GM18511 (cell line): ENCODE measurements around the gene NKTR.

ENCODE experiments used
- ATAC-seq: cut with Tn5 transposase; IDR thresholded peaks from one replicate; pipeline ENCODE4 v1.9.1; 2021; ENCODE audit warnings: mild to moderate bottlenecking, moderate library complexity; ENCODE audit not compliant: unreplicated experiment

NKTR gene

DNA sequence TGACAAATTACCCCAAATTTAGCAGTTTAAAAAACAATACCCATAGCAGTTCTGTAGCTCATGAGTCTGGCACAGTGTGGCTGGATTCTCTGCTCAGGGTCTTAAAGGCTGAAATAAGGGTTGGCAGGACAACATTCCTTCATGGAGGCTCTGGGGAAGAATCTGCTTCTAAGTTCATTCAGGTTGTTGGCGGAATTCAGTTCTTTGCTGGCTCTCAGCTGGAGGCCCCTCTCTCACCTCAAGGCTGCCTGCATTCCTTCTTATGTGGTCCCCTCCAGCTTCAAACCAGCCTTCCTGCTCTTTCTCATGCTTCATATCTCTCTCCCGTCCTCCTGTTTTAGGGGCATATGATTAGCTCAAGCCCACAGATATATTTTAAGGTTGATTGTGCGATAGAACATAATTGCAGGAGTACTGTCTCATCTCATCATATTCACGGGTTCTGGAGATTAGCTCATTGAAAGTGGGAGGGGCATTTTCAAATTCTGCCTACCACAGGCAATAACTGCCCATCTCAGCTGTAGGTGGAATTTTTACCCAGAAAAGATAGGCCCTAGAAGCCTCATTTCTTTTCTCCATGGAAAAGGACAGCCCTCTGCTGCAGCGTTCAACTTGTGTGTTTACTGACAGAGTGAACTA lies 47.5 kb downstream of the NKTR start:
- no peak for ATAC-seq

DNA sequence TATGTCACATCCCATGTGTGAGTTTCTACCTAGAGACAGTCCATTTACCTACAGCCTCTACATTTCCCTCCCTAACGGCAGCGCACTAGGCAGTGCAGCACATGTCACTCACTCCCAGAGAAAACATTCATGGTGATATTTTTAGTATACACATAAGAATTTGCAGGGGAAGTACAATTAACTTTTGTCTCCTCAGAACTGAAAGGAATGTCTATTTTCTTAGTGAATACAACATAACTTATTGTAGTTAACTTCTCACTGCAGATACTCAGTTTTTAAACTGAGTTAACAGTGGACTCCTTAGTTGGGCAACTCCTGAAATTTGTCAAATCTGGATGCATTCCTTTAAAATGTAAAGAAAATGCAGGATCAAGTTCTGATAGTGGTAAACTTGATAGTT lies 48.5 kb downstream of the NKTR start:
- ATAC-seq = no peak

DNA sequence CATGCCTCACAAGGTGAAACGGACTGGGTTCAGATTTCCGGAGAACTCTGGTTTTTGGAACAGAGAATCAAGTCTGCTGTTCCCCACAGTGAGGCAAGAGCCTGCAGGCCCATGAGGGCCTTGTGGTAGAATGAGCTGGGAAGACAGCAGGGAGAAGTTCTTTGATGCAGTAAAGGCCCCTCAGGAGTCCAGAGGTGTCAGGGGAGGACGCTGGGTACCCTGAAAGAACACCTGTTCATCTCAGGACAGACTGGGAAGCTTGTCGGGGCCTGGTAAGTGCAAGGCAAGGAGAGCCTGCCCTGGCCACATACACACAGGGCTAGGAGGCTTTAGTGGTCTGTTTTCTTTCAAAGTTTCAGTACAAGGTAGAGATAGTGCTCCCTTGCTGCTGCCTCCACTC lies 49.3 kb downstream of the NKTR start:
- no peak for ATAC-seq

DNA sequence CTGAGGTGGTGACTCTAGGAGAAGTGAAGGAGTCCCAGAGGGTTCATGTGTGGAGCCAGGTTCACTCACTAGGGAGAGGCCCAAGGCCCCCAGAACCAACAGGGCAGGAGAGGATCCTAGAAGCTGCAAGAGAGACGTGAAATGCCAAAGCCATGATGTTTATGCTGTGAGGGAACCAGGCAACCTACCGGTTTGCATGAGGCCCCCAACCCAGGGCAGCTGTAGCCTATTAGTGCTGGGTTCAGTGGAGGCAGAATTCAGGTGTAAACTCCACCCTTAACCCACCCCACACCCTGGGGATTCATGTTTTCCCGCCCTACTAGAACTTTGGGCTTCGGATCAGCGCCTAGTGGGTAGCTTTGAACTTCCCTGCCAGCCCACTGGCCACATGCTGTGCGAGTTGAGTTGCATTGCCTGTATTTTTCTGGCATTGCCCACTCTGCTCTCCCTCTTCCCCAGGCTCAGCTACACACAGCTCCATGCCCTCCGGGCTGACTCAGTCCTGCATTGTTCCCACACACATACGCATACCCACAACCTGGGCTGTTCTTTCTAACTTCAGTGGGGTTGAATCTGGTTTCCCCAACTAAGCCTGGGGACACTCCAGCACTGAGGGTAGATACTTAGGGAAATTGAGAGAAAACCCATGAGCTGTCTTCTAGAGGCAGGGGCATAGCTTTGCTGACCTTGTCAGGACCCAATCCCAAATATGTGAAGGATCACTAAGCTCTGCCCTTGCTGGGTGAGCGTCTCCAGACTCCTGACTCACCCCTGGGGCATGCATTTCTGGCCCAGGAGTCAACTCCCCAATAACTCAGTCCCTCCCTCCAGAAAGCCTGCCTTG lies 51.0 kb downstream of the NKTR start:
- no peak for ATAC-seq

DNA sequence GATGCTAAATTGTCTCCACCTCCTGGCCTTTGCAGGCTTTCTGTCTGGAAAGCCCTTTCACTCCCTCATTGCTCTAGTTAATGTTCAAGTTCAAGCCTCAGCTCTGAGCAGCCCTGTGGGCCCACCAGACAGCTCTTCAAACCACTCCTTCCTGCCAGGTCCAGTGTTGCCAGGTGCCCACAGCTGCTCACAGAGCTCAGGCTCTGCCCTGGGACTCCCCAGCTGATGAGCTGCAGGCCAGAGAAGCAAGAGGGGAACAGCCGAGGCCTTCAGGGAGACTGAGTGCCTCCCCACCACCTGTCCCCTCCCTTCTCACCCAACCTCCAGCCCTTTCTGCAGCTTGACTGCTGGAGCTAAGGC lies 51.7 kb downstream of the NKTR start:
- ATAC-seq = peak; percentile 29

DNA sequence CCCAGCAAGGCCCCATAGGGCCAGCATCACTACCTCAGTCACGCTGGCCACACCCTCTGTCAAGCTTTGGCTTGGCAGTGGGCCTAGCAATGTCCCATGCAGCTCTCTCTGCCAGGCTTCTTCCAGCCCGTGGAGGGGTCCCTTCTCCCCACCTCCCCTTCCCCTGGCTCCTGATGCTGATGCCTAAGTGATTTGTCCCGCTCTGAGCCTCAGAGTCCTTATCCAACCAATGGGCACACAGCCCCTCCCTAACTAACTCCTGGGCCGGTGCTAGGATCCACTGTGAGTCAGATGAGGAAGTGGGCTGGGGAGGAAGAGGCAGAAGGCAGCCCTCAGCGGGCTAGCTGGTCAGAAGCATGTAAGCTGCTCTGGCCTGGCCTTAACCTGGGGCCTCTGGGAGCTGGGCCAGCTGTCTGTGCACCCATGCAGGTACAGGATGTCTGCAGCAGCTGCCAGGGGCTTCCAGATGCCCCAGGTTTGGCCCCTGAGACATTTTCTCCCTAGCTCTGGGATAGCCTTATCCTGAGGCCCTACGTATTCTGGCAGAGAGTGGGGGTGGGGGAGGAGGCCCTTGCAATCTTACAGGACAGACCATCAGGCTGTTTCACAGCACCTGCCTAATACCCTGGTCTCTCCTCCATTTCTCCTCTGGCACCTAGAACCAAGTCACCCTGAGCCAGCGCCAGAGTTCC lies 52.3 kb downstream of the NKTR start:
- ATAC-seq = peak; percentile 82

DNA sequence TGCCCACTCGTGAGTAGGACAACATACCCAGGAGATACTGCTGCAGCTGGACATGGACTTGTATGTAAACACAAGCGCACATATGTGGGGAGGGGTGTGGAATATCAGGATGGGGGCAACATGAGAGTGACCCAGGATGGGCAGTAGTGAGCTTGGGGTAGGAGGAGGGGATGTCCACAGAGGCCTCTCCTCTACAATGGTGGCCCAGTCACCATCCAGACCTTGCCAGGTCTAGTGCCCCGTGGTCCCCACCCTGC lies 52.7 kb downstream of the NKTR start:
- ATAC-seq = no peak

DNA sequence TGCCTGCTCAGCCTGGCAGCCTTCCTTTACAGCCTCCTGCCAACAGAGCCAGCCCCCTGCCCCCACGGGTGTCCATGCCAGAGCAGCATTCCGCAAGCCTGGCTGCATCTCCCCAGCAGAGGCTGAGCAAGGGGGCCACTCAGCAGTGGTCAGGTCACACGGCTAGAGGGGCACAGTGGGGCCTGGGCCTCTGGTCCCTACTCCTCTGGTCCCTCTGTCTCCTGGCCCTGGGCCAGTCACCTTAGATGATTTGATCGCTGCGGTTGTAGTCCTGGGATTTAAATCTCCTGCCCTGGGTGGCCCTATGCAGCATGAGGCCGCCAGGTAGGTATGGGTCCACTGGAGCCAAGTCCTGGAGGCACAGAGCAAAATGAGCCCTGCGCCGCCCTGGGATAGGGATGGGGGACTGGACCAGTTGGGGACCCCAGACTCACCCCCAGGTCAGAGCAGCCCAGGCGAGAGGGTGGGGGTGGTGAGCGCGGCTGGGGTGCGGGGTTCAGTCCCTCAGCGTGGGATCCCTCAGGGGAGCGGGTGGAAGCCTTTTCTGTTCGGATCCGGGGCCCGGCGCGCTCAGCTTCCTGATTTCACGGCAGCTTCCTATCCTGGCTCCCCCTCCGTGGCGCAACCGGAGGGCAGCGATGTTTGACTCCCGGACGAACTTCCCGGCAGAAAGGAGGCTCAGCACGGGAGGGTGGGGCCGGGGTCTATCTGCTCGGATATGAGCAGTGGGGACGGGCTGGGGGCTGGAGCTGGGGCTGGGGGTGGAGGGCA lies 53.3 kb downstream of the NKTR start, which contains the start of gene ZBTB47:
ZBTB47 (plus strand) TSS at position 138 of the 771 bp plus-strand sequence. CDS start 4,659 bp downstream, outside the sequence.
- ATAC-seq = no peak

DNA sequence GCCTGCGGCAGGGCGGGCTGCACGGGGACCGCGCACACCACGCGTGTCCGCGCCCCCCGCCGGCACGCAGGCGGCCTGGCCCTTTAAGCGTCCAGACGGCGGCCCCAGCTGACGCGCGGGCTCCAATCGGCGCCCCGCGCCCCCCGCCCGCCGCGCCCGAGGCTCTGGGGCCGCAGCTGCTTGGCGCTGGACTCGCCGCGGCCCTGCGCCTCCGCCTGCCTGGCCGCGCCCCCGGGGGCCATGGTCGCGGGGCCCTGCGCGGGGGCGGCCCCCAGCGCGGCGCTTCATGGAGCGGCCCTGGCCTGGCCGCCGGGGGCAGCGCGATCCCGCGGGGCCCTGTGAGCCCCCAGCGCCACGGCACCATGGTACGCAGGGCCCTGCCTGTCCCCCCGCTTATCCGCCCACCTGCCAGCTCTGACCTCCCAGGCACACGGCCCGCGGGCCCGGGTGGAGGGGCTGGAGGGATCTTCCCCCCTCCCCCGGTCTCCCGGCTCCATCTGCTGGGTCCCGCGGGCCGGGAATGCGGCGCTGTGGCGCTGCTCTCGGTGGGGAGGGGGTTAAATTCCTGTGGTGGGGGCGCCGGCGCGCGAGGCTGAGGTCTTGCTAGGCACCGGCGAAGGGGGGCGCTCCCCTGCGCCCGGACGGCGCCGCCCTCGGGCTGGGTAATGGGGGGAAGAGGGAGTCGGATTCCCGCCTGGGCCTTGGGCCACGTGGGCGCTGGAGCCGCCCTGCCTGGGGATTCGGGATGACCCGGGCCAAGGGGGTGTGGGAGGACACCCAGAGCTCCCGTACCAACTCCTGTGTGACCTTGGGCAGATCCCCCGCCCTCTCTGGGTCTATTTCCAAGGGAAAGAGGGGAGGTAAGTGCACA lies 54.1 kb downstream of the NKTR start:
- no peak for ATAC-seq

DNA sequence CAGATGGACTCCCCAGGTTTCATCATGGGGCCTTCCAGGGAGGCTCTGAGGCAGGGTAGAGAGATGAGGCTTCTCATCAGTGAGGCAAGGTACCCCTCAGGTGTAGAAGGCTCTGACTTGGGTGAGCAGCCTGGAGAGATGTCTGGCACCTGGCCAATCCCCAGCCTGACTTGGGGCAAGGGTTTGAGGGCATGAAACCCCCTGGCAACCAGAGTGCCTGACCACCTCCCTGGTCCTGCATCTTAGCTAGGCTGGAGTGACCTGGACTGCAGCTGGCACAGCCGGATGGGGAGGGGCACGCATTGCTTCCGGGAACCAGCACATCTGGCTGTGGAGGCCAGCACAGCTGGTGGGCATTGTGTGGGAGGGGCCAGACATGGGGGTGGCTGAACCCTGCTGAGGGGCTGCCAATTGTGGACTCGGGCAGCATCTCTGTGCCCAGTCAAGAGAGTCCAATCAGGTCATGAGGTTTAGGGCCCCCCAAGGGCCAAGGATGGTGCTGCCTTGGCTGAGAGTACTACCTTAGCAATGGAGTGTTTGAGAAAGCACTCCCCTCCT lies 54.9 kb downstream of the NKTR start:
- no peak for ATAC-seq

DNA sequence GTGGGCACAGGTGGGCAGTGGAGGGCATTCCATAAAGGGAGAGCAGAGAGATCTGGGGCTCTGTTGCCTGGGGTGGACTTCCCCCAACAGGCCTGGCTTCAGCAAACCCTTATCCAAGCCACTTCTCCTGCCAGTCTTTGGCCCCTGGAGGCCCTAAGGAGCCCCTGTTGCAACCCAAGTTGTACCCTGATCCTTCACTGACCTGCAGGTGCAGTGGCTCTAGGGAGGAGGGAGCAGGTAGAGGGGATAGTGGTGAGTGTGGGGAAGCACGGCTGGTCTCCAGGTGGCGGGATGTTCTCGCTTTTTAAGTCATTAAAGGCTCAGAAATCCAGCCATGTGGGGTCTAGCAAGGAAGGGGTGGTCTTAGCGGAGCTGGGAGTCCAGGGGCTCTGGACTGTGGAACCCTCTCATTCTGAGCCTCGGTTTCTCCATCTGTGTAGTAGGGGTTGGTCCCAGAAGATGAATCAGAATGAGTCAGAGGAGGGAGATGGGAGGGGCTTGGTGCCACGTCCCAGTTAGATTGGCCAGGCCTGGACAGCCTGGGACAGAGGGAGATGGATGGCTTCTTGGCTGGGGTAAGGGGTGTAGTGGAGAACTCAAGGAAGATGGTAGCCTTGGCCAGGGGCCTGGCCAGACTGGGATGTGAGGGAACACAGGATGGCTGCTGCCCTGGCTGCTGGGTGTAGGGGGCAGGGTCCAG lies 55.6 kb downstream of the NKTR start:
- no peak for ATAC-seq

DNA sequence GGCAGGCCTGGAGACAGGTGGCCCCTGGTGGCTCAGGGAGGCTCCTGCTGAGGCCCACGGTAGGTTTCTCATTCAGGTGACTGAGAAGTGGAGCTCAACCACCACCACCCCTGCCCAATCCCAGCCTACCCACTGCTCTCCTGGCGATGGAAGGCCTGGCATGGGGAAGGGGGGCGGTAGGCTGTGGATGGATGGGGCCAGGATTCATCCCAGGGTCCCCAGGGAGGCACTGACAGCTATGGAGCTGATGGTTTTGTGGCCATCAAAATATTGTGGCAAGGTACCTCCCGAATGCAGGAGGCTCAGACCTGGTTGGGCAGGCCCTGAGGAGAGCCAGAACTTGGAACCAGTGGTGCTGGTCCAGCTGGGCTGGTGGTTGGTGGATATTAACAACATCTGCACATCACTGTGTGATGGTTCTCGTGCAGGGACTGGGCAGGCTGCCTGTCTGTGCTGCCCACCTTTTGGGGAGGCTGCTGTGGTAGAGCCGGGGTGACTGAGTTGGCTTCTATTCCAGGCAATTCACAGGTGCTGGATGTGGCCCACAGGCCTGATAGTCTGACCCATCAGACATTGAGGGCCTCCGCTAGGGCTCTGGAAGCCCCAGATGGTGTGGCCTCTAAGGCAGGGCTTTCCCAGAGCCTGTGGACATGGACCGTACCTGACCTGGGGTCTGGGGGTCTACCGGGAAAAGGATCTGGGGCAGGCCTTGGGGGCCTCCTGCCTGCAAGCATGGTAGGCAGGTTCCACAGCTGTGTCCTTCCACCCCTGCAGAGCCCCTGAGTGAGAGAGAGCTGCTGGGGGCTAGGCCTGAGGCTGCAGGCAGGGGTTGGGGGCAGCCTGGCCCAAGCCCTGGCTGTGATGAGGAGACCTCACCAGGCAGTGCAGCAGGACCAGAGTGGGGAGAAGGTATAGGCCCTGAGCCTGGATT lies 56.5 kb downstream of the NKTR start:
- ATAC-seq = no peak

DNA sequence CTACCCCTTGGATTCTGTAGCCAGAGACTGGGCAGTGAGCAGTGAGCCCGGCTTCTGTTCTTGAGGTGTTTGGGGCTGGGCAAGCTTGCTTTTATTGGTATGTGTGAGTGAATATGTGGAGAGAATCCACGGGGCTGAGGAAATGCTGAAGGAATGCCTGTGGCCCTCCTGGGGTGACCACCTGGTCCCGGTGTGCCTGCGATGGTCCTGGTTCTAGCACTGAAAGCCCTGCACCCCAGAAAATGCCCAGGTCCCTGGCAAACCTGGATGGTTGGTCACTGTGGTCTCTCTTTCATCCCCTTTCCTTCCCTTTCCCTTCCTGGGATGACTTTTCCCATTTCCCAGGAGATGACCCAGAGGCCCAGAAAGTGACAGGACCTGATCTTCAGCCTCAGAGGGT lies 57.2 kb downstream of the NKTR start:
- ATAC-seq = no peak

DNA sequence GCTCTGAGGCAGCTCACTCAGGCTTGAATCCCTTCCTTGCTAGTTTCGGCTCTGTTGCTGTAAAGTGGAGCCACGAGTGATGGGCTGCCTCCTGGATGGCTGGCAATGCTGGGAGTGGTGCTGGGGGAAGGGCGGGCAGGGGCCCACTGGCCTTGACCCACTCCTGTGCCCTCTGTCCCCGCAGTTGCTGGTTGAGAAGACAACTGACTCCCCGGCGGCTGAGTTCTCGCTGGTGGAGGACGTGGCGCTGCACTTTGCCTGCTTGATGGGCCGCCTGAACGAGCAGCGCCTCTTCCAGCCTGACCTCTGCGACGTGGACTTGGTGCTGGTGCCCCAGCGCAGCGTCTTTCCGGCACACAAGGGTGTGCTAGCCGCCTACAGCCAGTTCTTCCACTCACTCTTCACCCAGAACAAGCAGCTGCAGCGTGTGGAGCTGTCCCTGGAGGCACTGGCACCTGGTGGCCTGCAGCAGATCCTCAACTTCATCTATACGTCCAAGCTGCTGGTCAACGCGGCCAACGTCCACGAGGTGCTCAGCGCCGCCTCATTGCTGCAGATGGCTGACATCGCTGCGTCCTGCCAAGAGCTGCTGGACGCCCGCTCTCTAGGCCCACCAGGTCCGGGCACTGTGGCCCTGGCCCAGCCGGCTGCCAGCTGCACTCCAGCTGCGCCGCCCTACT lies 57.7 kb downstream of the NKTR start:
- no peak for ATAC-seq

DNA sequence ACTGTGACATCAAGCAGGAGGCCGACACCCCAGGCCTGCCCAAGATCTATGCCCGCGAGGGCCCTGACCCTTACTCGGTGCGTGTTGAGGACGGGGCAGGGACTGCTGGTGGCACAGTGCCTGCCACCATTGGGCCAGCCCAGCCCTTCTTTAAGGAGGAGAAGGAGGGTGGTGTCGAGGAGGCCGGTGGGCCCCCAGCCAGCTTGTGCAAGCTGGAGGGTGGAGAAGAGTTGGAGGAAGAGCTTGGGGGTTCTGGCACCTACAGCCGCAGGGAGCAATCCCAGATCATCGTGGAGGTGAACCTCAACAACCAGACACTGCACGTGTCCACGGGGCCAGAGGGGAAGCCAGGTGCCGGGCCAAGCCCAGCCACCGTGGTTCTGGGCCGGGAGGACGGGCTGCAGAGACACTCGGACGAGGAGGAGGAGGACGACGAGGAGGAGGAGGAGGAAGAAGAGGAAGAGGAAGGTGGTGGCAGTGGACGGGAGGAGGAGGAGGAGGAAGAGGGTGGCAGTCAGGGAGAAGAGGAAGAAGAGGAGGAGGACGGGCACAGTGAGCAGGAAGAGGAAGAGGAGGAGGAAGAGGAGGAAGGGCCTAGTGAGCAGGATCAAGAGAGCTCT lies 58.4 kb downstream of the NKTR start:
- ATAC-seq = no peak

DNA sequence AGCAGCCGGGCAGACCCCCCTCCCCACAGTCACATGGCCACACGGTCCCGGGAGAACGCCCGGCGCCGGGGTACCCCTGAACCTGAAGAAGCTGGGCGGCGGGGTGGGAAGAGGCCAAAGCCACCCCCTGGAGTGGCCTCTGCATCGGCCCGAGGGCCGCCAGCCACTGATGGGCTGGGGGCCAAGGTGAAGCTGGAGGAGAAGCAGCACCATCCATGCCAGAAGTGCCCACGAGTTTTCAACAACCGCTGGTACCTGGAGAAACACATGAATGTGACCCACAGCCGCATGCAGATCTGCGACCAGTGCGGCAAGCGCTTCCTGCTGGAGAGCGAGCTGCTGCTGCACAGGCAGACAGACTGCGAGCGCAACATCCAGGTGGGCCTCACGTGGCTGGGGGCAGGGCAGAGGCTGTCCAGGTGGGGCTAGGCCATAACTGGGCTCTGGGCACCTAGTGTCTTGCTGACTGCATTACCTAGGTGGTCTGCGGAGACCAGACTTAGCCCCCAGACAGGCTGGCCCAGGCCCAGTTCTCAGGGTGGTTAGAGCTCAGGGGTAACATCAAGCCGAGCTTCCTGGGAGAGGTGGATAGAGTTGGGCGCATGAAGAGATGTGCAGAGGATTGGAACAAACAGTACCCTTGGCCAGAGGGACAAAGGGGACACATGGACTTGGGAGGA lies 59.1 kb downstream of the NKTR start:
- no peak for ATAC-seq

DNA sequence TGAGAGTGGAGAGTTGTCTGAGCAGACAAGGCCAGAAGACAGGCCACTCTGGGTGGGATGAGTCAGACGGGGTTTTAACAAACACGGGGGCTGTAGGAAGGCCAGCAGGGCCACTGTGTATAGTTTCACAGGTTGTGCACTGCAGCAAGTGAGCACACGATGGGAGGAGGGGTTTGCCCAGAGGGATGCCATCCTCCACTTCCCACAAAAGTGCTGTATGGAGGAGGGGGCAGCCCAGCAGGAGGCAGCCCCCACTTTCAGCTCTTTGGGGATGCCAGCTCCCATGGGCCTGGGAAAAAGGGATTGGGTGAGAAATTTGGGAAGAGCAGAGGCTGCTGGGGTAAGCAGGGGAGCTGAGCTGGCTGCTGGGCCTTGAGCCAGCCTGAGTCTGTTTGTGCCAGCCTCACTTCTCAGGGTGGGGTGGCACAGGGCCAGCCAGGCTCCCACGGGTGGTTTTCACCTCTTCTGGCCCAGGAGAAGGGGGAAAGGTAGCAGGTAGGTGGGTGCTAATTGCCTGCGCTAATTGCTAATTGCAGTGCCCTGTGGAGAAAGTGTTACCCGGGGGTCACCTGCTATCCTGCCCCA lies 59.7 kb downstream of the NKTR start:
- no peak for ATAC-seq
